Body of pancreas (tissue), 4 donors: ENCODE data around the gene PDLIM7. TPM values are rescaled to one million over a fixed set of nuclear protein-coding genes. Genes with fewer than 3 reads are reported as not detected.

ENCODE experiments used
- ATAC-seq: fragments of 150-250 bp; one replicate; pipeline ENCODE4 v1.9.1; 2016
- DNase-seq, 4 donors: peaks; one replicate each; pipeline ENCODE4 v3.0.0-alpha.2; 2019
- H3K27ac ChIP-seq, 4 donors: fragments of 200-600 bp; sonication (generic); 1 replicate in 3 of 4; 2 replicates in 1 of 4; pipeline versions ENCODE4 v1.5.1 to v1.6.1; 2016 to 2019; ENCODE audit warnings: mild to moderate bottlenecking in 1 of 4, mixed read lengths in 1 of 4, moderate library complexity in 1 of 4
- H3K27me3 ChIP-seq, 2 donors: fragments of 200-600 bp; sonication (generic); one replicate each; pipeline ENCODE4 v1.6.0; 2016; ENCODE audit warnings: mild to moderate bottlenecking in 1 of 2
- H3K36me3 ChIP-seq, 2 donors: fragments of 200-600 bp; sonication (generic); replicated peaks in 1 of 2; 2 replicates each; pipeline ENCODE4 v1.5.1; 2016; ENCODE audit warnings: low read depth in 2 of 2; ENCODE audit not compliant: insufficient read depth in 1 of 2
- H3K4me1 ChIP-seq: fragments of 200-600 bp; sonication (generic); one replicate; pipeline ENCODE4 v1.6.0; 2016
- H3K4me3 ChIP-seq, 2 donors: fragments of 200-600 bp; sonication (generic); 1 replicate in 1 of 2; 2 replicates in 1 of 2; pipeline ENCODE4 v1.5.1; 2016 to 2019
- H3K9me3 ChIP-seq, 3 donors: fragments of 200-600 bp; sonication (generic); 1 replicate in 2 of 3; 2 replicates in 1 of 3; pipeline ENCODE4 v1.5.1; 2016
- CTCF ChIP-seq, 7 experiments: fragments of 450-650 bp in 4 of 7; fragments of 200-600 bp in 3 of 7; sonication (generic) in 3 of 7; IDR thresholded peaks; one replicate each; pipeline ENCODE4 v1.5.1; 2016 to 2019; ENCODE audit warnings: antibody characterized with exemption in 7 of 7
- POLR2A ChIP-seq, 3 donors: fragments of 450-650 bp; IDR thresholded peaks; one replicate each; pipeline ENCODE4 v1.6.1; 2016; ENCODE audit warnings: antibody characterized with exemption in 3 of 3, mild to moderate bottlenecking in 2 of 3
- WGBS, 2 donors: methylation state at CpG; one replicate each; pipeline ENCODE4 v1.1.5; 2017; 5-methylcytosine and 5-hydroxymethylcytosine counted together
- intact Hi-C: fragments of 100-400 bp; cut with DNase I; formaldehyde crosslinking; loops from one replicate; pipeline ENCODE4 v1.15.1; 2023
- total RNA-seq, 2 donors: library from RNA; depleted of rRNA; stranded (reverse); fragments of >200 nt; gene quantifications; one replicate each; pipeline ENCODE4 v1.1.0, GENCODE V29; 2016

Gene PDLIM7
- total RNA-seq, 2 donors from 2014 or later, result 7.3 to 15.8 TPM

GRCh38 chr5:177509381-177509951, 12.1 kb upstream of the PDLIM7 start, which contains the start of gene DOK3:
DOK3 (minus strand) TSS chr5:177509826; CDS start chr5:177509540, 286 bp downstream.
- H3K36me3 ChIP-seq, result peaks cover 17 to 18% of the 10 kb centered on the region in 2 donors
- no peaks in the 10 kb centered on the region for H3K9me3 ChIP-seq
- DNase-seq (peak in 3 of 4 donors; percentile 46 to 69 (median 53)), ATAC-seq (no peak)
- intact Hi-C loops, result no loop called here
- WGBS, 2 donors, result 21 to 40% methylated on average over 6 to 19 of the region's 20 CpGs
- TF ChIP-seq POLR2A (IDR thresholded peaks at IDR 0.05) (peak in 1 of 3 donors; percentile 31), CTCF (IDR thresholded peaks at IDR 0.05) (no peak)
- peaks cover 15% of the 10 kb centered on the region for H3K4me1 ChIP-seq
- H3K4me3 ChIP-seq, result no peak within 1 kb of the TSS
- H3K27me3 ChIP-seq, result no peaks in the 10 kb centered on the region
- peak within 1 kb of the TSS in 3 of 4 donors; percentile 3 to 58 (median 30) for H3K27ac ChIP-seq

DNA sequence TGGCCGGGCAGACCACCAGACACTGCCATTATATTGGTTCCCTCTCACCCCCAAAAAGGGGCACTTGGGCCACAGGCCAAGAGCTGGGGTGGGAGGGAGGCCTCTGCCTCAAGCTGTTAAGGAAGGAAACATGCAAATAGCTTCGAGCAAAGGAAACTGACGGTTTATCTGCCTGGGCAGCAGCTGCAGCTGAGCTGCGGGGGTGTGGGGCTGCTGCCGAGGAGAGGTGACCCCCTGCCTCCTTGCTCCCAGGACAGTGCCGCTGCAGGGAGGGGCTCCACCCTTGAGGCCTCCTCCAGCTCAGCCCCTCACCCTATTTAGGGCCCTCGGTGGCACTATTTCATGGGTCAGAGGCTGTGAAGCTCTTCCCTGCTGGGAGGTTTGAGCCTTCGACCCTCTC, 11.4 kb upstream of the PDLIM7 start:
- 60 to 72% methylated on average over 7 to 8 of the region's 8 CpGs for WGBS, 2 donors
- H3K4me3 ChIP-seq, result no peak overlapping the region
- H3K27me3 ChIP-seq, result no peaks in the 10 kb centered on the region
- peaks cover 14% of the 10 kb centered on the region for H3K4me1 ChIP-seq
- peak overlapping the region in 3 of 4 donors; percentile 3 to 58 (median 28) for H3K27ac ChIP-seq
- ATAC-seq (no peak), DNase-seq (no peak)
- no peak for TF ChIP-seq CTCF (IDR thresholded peaks at IDR 0.05)
- no peak for TF ChIP-seq POLR2A (IDR thresholded peaks at IDR 0.05)
- intact Hi-C loops, result no loop called here
- no peaks in the 10 kb centered on the region for H3K9me3 ChIP-seq
- H3K36me3 ChIP-seq, result peaks cover 17 to 18% of the 10 kb centered on the region in 2 donors

- Histone ChIP-seq H3K4me1 (peaks cover 14% of the 10 kb centered on the region), H3K4me3 (no peak overlapping the region), H3K9me3 (no peaks in the 10 kb centered on the region), H3K27me3 (no peaks in the 10 kb centered on the region), H3K27ac (no peak overlapping the region), H3K36me3 (peaks cover 15 to 18% of the 10 kb centered on the region in 2 donors)
- no peak for TF ChIP-seq CTCF (IDR thresholded peaks at IDR 0.05)
- TF ChIP-seq POLR2A (IDR thresholded peaks at IDR 0.05), result no peak
- ATAC-seq (no peak), DNase-seq (no peak)
- WGBS, 2 donors, result 89 to 97% methylated on average over 7 to 26 of the region's 26 CpGs
- intact Hi-C loops, result no loop called here
Measured at GRCh38 chr5:177508221-177508611, 10.8 kb upstream of the PDLIM7 start.

- Histone ChIP-seq H3K36me3 (peaks cover 11 to 17% of the 10 kb centered on the region in 2 donors), H3K9me3 (no peaks in the 10 kb centered on the region), H3K27ac (no peak overlapping the region), H3K4me1 (peaks cover 14% of the 10 kb centered on the region), H3K4me3 (no peak overlapping the region), H3K27me3 (no peaks in the 10 kb centered on the region)
- DNase-seq (no peak), ATAC-seq (no peak)
- WGBS, 2 donors, result 77 to 89% methylated on average over 14 to 17 of the region's 17 CpGs
- TF ChIP-seq POLR2A (IDR thresholded peaks at IDR 0.05) (no peak), CTCF (IDR thresholded peaks at IDR 0.05) (no peak)
- intact Hi-C loops, result no loop called here
Measured at GRCh38 chr5:177507596-177508220, 10.3 kb upstream of the PDLIM7 start.
